ENCODE measurements around the gene PRMT2. TPM values are rescaled to one million over a fixed set of nuclear protein-coding genes. Genes with fewer than 3 reads are reported as not detected.

Gene PRMT2
- total RNA-seq, 4 donors from 2014 or later: 77.0 to 87.8 (median 82.3) TPM

DNA sequence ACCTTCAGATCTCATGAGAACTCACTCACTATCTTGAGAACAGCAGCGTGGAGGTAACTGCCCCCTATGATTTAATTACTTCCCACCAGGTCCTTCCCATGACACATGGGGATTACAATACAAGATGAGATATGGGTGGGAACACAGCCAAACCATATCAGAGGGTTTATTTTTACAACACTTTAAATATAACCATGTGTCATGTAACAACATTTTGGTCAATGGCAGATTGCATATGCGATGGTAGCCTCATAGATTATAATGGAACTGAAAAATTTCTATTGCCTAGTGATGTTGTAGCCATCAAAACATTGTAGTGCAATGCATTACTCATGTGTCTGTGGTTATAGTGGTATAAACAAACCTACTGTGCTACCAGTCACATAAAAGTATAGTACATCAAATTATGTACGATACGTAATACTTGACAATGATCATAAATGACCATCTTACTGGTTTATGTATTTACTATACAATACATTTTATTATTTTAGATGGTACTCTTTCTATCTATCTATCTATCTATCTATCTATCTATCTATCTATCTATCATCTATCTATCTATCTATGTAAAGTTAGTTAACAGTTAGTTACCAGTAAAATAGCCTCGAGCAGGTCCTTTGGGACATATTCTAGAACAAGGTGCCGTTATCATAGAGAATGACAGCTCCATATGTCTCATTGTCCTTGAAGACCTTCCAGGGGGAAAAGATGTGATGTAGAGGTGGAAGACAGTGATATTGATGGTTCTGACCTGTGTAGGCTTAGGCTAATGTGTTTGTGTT is 18.0 kb upstream of the PRMT2 start:
- TF ChIP-seq, protein P1, sequence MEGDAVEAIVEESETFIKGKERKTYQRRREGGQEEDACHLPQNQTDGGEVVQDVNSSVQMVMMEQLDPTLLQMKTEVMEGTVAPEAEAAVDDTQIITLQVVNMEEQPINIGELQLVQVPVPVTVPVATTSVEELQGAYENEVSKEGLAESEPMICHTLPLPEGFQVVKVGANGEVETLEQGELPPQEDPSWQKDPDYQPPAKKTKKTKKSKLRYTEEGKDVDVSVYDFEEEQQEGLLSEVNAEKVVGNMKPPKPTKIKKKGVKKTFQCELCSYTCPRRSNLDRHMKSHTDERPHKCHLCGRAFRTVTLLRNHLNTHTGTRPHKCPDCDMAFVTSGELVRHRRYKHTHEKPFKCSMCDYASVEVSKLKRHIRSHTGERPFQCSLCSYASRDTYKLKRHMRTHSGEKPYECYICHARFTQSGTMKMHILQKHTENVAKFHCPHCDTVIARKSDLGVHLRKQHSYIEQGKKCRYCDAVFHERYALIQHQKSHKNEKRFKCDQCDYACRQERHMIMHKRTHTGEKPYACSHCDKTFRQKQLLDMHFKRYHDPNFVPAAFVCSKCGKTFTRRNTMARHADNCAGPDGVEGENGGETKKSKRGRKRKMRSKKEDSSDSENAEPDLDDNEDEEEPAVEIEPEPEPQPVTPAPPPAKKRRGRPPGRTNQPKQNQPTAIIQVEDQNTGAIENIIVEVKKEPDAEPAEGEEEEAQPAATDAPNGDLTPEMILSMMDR (IDR thresholded peaks at IDR 0.05): no peak
- ATAC-seq (ENCODE audit: low FRiP score) (no peak), DNase-seq (ENCODE audit: low spot score) (no peak)

DNA sequence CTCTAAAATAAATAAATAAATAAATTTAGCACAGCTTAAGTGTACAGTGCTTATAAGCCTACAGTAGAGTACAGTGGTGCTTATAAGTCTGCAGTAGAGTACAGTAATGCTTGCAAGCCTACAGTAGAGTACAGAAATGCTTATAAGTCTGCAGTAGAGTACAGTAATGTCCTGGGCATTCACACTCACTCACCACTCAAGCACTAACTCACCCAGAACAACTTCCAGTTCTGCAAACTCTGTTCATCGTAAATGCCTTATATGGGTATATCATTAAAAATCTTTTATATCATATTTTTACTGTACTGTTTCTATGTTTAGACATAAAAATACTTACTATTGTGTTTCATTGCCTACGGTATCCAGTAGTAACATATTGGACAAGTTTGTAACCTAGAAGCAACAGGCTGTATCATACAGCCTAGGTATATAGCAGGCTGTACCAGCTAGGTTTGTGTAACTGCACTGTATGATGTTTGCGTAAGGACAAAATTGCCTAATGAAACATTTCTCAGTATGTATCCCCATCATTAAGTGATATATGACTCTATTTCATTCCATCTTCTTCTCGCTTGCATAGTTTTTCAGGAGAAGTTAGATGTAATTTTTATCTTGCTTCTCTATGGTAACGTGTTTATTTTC is 16.6 kb upstream of the PRMT2 start:
- ATAC-seq (ENCODE audit: low FRiP score): no peak

DNA sequence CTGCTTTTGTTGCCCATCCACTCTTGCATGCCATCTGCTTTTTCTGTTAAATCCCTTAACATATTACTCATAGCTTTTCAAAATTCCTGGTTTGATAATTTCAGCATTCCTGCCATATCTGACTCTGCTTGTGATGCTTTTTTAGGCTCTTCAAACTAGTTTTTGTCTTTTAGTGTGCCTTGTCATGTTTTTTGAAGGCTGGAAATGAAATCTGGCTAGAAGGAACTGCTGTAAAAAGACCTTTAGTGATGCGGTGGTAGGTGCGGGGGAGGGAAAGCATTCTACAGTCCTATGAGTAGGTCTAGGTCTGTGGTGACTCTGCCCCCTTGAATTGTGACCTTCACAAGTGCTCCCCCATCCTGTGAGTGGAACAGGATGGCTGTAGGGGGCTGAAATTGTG is 15.6 kb upstream of the PRMT2 start:
- TF ChIP-seq, protein P1 (IDR thresholded peaks at IDR 0.05): no peak
- no peak for ATAC-seq (ENCODE audit: low FRiP score)
- no peak for DNase-seq (ENCODE audit: low spot score)

More for the DNA sequence above, 16.6 kb upstream of the PRMT2 start:
- no peak for DNase-seq (ENCODE audit: low spot score)
- TF ChIP-seq, protein P1 (IDR thresholded peaks at IDR 0.05): no peak

DNA sequence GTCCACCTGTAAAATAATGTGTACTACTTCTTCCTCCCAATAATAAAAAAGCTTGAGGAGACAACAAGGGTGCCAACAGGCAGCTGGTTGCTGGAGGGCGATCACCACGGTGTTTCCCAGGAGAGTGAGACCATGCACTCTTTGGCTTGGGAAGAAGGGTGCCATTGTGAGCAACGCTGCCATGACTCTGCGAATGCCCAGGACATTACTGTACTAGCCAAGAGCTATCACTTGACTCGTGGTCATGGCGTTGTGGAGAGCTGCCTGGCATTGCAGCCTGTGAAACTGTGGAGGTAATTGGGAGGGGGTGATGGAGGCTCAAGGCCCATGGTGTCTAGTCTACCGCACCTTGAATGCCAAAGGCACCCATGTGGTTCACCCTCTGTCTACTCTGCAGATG is 14.6 kb upstream of the PRMT2 start:
- TF ChIP-seq, protein P1 (IDR thresholded peaks at IDR 0.05): no peak
- DNase-seq (ENCODE audit: low spot score) (no peak), ATAC-seq (ENCODE audit: low FRiP score) (no peak)

DNA sequence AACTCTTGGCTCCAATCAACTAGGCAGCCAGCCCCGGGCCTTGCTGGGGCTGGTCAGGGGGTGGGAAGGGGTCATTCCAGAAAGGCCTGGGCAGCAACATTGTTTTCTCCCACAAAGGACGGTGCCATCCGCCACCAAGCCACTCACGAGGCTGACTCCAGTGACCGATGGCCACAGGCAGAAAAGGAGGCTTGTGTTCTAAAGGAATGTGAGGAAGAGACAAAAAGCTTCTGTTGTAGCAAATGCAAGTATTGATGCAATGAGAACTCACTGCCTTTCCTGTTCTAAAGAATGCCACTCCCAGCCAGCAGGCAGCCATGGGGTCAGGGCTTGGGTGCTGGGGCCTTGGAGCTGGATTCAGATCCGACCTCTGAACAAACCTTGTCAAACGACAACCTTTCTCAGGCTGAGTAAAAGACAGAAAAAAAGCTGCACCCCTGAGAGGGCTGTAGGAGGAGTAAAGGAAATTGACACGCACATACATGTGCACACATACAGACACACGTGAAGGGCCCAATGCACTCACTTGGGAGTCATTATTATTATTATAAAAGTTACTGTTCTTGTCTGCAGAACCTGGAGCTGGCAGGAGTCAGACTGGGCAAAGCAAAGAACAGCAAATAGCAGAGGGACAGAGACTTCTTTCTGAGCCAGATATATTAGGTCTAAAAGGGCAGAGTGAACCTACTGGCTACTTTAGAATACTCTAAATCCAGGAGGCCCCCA is 13.9 kb upstream of the PRMT2 start:
- TF ChIP-seq, protein P1 (IDR thresholded peaks at IDR 0.05): no peak
- ATAC-seq (ENCODE audit: low FRiP score) (no peak), DNase-seq (ENCODE audit: low spot score) (no peak)

DNA sequence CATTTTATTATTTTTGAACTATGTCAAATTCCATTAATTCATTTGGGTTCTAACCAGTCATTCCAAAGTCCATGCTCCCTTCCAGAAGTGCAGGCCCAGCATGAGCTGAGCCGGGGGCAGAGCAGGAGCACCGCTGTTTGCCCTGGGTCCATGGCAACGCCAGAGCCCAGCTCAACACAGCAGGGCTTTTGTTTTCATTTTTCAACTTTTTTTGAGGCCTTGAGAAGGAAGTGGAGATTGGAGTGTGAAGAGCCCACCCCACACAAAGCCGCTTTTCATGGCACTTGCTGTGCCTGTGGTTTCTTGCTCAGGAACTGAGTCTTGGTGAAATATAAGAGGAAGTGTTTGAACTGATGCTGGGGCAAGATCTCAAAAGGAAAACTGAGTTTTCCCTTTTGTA is 13.2 kb upstream of the PRMT2 start:
- DNase-seq (ENCODE audit: low spot score): no peak
- no peak for ATAC-seq (ENCODE audit: low FRiP score)
- TF ChIP-seq, protein P1 (IDR thresholded peaks at IDR 0.05): no peak

Measured in omental fat pad (tissue), 4 donors.